GM19043 (cell line): ENCODE measurements around the gene NAB1.
"Not testable (repeated sequence)": the region's sequence is repeated elsewhere in the genome, so short reads cannot be mapped to it uniquely, and the experiment has no call there.

Experiments
- ATAC-seq: cut with Tn5 transposase; IDR thresholded peaks from one replicate; pipeline ENCODE4 v1.9.1; 2021; ENCODE audit warnings: low read depth; ENCODE audit not compliant: unreplicated experiment

NAB1 gene

DNA sequence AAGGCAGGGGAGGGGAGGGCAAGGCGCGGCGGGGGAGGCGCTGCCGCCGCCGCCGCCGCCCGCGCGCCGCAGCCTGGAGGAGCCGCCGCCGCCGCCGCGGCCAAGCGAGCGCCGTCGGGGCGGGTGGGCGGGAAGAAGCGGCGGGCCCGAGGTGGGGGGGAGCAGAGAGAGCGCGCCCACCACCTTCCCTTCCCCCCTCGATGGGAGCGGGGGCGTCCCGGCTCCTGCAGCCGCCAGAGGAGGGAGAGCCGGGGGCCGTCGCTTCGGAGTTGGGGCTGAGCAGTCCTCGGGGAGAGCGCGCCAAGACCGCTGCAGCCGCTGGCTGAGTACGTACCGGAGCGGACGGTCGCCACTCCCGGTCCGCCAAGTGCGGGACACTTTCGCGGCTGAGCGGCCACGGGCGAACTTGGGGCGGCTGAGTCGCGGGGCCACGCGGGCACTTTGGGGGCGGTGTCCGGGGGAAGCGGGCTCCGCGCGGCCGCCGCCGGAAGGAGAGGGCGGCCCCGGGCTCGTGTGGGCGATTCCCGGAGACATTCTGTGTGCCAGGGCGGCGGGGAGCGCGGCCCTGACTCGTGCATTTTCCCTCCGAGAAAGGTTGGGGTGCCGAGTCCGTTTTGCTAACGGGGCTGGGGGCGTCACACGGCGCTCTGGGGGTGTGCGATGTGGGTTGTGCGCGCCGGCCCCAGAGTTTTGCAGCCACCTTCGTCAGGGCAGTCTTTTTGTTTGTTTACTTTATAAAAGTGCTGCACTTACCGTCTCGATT, at the start of gene NAB1:
NAB1 (plus strand) TSS at position 49 of the 763 bp plus-strand sequence. CDS start 10,094 bp downstream, outside the sequence.
- ATAC-seq = peak; percentile 37

DNA sequence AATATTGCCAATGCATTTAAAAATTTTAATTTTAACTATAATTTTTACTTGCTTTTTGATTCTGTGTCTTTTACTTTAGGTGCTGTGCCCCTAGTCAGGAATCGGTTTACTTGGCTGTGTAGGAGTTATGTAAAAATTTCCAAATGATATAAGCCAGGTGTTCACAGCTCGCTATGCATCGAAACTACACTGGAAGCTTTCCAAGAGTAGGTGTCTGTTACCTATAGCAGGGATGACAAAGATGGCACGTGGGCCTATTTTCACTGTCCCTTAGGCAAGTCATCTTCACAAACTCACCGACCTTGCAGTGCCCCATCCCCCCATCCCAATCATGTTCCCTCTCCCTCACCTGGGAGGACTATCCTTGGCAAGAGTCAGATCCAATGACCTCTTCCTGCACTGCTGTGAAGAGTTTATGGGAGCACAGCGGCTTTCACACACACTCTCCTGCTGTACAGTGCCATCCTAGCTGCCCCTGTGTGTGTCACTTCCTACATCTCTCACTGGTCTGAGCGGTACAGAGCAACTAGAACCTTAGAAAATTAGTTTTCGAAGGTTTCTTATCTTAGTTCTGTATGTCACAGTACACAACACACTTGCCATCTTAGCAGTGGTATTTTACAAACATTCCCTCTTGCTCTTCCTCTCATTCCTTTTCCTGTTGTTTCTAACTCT, 49.2 kb upstream of the NAB1 start:
- ATAC-seq = no peak

- ATAC-seq = no peak
Observed at GRCh38 chr2:190600293-190601103, 48.4 kb upstream of the NAB1 start.

DNA sequence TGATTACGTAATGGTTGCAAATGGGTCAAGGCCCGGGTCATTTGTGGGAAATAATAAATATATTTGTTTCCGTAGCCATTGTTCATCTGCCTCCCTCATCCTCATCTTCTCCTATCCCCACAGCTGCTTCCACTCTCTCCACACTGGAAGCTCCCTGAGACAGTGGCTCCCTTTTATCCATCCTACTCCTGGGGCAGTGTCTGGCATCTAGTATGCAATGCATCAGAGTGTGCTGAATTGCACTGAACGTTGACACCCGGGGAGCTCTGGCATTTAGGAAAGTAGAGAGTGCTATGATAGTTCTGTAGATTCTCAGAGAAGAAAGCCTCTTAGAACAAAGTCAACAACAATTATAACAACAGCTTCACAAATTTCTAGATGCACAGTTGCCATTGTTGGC, 45.5 kb upstream of the NAB1 start:
- no peak for ATAC-seq

GRCh38 chr2:190607014-190607597, 41.8 kb upstream of the NAB1 start:
- ATAC-seq = no peak

DNA sequence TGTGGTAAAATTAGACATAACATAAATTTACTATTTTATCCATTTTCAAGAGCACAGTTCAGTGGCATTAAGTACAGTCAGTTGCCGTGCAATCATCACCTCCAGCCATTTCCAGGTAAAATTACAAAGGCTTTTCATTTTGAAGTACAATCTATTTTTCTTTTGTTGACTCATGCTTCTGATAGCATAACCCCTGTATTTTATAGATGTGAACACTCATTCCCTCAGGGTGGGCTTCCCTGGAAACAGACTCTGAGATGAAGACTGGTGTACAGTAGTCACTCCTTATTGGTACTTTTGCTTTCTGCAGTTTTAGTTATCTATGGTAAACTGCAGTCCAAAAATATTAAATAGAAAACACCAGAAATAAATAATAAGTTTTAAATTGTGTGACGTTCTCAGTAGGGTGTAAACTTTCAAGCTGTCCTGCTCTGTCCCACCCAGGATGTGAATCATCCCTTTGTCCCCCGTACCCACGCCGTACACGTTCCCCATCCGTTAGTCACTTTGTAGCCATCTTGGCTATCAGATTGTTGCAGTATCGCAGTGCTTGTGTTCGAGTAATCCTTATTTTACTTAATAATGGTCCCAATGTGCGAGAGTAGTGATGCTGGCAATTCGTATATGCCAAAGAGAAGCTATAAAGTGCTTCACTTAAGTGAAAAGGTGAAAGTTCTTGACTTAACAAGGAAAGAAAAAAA, 41.1 kb upstream of the NAB1 start:
- no peak for ATAC-seq

DNA sequence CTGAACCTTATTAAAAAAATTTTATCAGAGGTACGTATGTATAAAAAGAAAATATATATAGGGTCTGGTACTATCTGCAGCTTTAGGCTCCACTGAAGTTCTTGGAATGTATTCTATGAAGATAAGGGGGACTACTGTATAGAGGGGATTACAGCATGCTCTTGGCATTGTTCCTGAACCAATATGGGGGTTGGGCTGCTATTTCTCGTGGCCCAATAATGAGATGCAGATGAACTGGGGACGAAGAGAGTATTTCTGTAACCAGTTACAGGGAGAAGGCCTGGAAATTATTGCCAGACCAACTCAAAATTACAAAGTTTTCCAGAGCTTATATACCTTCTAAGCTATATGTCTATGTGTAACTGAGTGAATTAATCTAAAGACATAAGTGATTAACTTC, 40.0 kb upstream of the NAB1 start:
- not testable (repeated sequence) for ATAC-seq

DNA sequence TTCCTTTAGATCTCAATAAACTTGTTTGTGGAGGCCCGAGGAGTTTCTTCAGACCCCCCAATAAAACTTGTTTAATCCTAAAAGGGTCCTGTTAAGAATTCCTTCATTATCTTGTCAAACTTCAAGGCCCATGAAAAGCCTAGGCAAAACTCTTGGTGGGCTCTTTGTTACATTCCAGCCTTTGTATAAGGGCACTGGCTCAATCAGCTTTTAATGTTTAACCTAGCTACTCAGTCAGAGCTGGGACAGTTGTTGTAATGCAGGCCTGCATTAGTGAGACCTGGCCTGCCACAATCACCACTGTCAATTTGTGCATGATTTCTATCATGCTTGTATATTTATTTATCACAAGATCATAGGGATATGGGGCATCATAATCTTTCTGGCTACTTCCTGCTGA, 39.5 kb upstream of the NAB1 start:
- ATAC-seq = not testable (repeated sequence)

DNA sequence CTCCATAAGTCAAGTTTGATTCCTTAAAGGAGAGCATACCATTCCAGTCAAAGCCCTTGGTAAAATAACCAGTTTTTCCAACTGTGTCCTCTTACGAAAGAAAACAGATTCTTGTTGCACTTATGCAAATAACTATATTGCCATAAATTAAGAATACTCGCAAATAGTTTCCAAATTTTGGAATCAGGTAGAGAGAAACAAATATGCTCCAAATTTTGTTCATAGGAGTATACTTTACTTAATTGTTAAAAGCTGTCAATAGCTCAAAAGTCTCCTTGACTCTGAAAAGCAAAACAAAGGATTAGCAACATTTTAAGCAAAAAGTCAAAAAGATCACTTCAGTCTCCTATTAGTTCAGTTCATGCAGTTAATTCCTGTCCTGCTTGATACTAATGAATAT, 38.4 kb upstream of the NAB1 start:
- not testable (repeated sequence) for ATAC-seq

DNA sequence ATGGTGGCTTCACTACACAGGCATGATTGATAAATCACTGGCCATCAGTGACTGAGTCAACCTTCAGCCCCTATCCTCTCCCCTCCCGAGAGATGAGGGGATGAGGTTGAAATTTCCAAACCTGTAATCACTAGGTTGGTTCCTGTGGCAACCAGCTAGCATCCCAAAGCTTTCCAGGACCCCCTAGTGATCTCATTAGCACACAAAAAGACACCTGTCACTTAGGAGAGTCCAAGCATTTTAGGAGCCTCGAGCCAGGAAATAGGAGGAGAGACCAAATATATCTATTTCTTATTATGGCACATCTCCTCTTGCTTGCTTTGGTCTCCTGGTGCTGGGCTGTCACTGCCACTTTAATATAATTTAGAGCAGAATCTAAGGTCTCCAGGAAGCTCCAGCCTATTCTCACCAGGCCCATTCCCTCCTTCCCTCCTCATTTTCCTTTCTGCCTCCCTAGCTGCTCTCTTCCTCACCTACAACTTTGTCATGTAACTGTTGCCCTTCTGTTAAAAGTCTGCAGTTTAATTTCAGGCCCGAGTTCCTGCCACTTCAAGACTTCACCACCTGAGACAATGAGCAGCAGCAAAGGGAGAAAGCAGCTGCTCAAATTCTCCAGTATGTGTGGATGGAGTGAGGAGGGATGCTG, 33.2 kb upstream of the NAB1 start:
- ATAC-seq = no peak

DNA sequence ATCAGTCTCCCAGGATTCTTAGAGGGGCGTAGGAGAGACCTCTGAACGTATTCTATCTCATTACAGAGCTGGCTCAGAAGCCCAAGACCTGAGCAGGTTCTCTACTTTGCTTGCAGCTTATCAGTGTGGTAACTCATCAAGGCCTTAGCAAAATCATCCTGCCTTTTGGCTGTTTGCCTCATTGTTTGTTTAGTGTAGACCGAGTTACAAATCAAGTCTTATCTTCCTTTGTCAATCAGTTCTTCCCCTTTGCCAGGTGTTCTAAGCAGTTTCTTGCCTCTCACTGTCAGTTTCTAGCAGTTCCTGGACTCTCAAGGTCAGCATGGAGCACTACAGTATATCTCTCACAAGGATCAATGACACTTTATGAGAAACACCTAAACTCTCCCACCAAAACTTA, 30.9 kb upstream of the NAB1 start:
- ATAC-seq = no peak

DNA sequence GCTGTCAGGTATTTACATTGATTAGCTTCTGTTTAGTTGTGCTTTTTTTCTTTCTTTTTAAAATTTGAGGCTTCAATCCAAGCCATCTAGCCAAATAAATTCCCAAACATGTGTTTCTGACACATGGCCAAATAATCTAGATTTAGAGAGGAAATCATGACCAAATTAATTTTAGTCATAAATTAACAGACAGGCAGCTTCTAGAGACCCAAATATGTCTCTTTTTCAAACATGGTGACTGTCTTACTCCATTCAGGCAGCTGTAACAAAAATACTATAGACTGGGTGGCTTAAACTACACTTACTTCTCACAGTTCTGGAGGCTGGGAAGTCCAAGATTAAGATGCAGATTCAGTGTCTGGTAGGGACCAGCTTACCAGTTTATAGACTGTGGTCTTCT, 23.2 kb upstream of the NAB1 start:
- ATAC-seq = no peak

DNA sequence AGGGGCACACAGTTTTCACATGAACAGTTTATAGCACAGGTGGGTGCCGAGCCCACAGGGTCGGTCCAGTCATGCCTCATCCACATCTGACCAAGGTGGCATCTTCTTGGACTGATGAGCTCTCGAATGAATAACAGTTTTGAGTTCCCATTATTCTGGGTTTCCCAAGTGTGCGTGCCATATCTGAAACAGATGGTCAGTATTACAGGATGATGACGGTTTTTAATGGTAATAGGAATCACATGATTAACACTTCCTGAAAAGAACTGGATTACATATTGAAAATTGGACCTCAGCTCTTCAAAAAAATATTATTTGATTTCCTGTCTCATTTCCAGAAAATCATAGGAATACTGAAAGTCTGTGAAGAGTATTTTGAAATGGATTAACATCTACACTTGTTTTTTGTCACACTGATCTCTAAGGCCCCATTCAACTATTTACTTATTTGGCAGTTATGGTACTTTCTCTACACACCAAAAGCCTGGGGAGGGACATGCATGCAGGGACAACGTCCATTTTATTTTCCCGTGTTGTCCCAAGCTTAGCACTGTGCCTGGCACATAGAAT, 22.2 kb upstream of the NAB1 start:
- ATAC-seq = no peak

- peak; percentile 68 for ATAC-seq
Observed at GRCh38 chr2:190627448-190628412, 21.2 kb upstream of the NAB1 start.

GRCh38 chr2:190628591-190629319, 20.1 kb upstream of the NAB1 start:
- no peak for ATAC-seq

- no peak for ATAC-seq
Observed at GRCh38 chr2:190634381-190634780, 14.5 kb upstream of the NAB1 start.

DNA sequence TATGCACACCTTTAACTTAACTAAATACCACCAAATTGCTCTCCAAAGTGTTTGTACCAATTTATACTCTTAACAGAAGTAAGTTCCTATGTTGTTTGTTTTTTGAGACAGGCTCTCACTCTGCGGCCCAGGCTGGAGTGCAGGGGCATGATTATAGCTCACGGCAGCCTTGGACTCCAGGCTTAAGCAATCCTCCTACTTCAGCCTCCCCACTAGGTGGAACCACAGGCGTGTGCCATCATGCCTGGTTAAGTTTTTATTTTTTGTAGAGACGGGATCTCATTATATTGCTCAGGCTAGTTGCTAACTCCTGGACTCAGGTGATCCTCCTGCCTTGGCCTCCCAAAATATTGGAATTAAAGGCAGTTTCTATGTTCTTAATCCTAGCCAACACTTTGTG, 13.1 kb upstream of the NAB1 start:
- ATAC-seq = no peak

DNA sequence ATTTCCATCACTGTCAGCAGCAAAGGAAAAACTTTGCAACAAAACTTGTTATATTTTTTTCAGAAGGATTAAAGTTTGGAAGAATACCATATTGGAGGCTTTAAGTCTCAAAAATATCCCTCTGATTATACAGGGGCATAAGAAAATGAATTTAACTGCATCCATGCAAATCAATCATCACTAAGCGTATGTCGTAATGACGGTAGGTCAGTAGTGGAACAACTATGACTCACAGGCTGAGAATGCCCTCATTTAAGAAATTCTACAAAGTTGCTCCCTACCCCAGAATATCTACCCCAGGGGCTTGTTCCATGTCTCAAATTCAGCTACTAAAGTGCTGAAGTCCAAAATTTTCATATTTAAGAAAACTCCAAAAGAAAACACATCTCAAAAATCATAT, 12.5 kb upstream of the NAB1 start:
- ATAC-seq = no peak
